GM21723 (cell line): Measurements from ENCODE around the gene RAD51B.
"Not testable (repeated sequence)": the region's sequence is repeated elsewhere in the genome, so short reads cannot be mapped to it uniquely, and the experiment has no call there.

ENCODE experiments used
- ATAC-seq: cut with Tn5 transposase; IDR thresholded peaks from one replicate; pipeline ENCODE4 v1.9.1; 2021; ENCODE audit warnings: mild to moderate bottlenecking, moderate library complexity; ENCODE audit not compliant: unreplicated experiment

Gene RAD51B

GRCh38 chr14:68284834-68285233 is 465.3 kb downstream of the RAD51B start:
- no peak for ATAC-seq

DNA sequence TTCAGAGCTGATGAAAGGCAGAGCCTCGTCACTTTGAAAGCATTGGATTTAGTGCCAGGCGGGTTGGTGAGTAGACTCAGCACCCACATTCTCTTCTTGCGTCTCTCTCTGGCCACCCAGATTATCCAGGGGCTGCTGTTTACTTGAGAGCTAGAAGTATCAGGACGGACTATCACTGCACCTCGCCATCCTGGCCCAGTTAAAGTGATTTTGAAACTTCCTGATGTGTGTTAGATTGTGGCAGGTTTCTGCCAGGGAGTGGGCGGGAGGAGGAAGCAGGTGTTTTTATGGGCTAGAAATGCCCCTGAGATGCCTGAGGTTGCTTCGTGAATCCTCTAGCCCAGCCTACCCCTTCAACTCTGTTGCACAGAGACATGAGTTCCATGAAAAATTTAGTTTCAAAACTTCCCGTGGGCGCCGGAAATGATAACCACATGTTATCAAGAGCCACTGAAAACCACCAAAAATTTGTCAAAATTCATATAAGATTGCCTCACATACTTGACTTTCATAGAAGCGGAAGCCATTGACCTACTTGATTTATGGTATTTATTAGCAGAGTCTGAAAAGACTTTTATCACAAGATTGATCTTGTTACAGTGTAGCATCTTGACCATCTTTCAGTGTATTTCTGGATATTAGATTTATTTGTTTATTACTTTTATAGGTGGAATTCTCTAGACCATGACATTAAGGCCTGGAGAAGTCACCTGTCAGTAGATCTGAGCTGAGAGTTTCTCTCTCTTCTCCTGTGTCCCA is 466.0 kb downstream of the RAD51B start:
- ATAC-seq = no peak

GRCh38 chr14:68286667-68287066 is 467.1 kb downstream of the RAD51B start:
- no peak for ATAC-seq

GRCh38 chr14:68289452-68289851 is 469.9 kb downstream of the RAD51B start:
- ATAC-seq = not testable (repeated sequence)

DNA sequence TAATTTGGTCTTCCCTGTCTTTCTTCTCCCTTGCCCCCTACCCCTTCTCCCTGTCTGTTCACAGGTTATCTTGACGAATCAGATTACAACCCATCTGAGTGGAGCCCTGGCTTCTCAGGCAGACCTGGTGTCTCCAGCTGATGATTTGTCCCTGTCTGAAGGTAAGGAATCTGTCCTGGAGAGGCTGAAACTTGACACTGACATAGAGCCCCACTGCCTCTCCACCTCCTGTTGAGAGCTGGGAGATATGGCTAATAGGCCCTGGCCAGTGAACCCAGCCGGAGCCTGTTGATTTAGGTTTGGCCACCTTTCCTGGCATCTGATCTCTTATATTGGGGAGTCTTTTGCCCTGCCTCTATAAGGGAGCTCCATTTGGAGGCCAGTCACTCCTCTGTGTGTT is 472.2 kb downstream of the RAD51B start:
- ATAC-seq = no peak

DNA sequence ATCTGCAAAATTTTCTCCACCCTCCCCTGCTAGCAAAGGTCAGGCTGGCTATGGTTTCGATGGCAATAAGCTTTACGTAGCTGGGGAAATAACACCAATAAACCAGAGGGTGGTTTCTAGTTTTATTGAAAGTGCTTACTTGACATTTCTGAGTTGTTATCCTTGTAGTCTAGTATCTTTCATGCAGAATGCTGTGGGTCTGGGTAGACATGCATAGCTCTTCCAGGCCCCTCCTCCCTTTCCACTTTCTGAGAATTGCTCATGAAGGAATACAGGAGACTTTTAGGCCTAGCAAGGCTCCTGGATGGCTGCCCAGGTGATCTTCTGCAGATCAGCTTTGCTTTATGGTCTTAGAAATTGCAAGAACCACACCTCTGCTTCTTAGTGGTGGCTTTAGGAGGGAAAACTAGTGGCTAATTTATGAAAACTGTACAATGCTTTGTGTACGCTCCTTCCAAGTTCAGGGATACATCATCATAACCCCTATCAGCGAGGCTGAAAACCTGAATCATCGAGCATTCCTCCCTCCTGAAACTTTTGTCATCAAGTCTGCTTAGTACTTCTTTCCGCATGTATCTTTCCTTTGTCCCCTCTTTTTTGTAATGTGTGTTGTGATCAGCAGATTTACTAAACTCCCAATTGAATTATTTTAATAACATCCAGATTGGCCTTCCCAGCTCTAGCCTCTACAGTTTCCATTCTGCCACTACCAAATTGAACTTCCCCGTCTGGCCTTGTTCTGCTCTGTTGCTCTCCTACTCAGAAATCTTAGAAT is 473.0 kb downstream of the RAD51B start:
- ATAC-seq = no peak

DNA sequence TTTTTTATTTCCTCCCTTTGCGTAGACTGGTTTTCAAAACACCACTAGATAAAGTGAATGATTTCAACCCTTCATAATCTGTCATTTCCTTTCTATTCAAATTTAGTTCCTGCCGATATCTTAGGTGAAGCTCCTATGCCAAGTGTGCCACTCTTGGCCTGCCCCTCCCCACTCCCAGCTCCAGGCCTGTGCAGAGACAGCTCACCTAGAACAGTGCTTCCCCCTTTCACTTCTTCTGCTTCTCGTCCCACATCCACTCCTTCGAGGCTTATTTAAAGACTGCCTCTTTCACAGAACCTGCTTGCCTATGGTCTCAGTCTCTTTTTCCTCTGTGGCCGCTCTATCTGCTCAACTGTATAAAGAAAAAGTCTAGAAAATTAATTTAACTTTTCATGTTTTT is 473.8 kb downstream of the RAD51B start:
- ATAC-seq = no peak

- ATAC-seq = no peak
These were observed 475.8 kb downstream of the RAD51B start for GRCh38 chr14:68295316-68295816.

DNA sequence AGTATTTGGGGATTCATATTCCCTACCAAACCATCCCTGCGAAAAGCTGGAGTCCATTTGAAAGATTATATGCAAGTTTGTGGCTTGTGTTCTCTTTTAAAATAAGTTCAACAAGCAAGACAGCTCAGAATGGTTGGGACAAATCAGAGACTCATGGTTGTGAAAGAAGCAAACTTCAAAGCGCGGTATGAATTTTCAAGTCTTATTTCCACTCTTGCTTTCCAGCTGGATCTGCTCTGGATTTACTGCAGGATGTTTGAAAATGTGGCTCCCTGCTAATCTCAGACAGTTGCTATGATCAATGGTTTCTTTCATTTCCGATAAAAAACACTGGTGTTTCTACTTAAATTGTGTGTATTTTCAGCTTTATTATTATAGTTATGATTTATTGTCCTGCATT is 477.5 kb downstream of the RAD51B start:
- ATAC-seq = no peak

DNA sequence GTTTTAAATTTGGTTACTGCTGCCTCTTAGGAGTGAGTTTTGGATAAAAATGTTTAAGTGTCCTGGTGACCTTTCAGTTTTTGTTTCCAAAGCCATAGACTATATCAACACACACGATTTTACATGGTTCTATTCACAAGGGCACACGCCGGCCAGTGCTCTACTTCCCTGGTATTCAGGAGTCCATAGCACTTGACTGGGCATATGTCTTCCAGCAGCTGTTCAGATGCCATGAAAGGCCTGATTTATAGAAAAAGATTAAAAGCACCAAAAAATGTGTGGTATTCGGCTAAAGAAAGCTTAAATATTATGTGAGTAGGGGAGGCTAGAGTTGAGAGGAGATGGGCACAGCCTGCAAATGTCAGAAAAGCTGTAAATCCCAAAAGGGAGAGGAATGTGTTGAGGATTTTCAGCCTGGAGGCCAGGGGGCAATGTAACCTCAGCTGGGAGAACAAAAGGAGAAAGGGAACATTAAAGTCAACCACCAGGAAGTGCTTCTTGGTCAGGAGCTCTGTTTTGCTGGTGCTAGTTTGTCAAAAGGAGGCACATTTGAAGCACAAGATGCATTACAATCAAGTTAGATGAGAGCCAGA is 478.4 kb downstream of the RAD51B start:
- no peak for ATAC-seq

GRCh38 chr14:68300608-68301007 is 481.0 kb downstream of the RAD51B start:
- no peak for ATAC-seq

DNA sequence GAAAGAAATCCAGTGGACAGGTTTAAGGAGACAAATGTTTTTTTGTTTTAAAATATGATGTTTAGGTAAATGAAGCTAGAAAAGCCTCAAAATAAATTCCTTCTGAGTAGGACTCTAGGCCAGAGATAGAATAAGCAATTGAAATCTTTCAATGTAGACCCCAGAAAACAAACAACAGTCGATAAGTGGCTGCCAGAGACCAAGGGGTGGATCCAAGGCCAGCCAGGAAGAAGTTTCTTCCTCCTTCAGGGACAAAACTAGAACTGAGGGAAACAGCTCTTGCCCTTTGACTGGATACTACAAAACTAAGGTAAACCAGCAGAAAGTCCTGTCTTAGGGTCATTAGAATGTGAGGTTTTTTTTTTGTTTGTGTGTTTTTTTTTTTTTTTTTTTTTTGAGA is 481.6 kb downstream of the RAD51B start:
- ATAC-seq = no peak

- ATAC-seq = not testable (repeated sequence)
These were observed 483.4 kb downstream of the RAD51B start for GRCh38 chr14:68302938-68303337.

DNA sequence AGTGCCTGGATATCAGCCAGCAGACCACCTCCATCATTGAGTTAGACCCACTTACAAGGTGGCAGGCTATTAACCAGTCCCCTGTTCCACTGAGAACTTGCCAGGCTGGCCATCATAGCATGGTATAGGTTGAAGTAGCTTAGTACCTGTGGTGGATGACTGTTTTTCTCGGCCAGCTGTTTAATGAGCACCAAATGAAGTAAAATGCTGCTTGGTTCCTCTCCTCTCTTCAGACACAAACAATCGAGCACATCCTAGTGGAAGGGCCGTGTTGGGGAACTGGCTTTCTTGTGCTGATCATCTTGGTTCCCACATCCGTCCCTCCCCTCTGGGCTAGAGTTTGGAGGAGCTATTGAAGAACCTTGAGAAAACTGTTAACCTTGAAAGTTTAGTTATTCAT is 486.2 kb downstream of the RAD51B start:
- ATAC-seq = peak; percentile 39

- ATAC-seq = peak; percentile 66
These were observed 486.8 kb downstream of the RAD51B start for GRCh38 chr14:68306265-68306933.

GRCh38 chr14:68306934-68307789 is 487.6 kb downstream of the RAD51B start:
- no peak for ATAC-seq

- ATAC-seq = no peak
These were observed 488.2 kb downstream of the RAD51B start for GRCh38 chr14:68307790-68308168.

DNA sequence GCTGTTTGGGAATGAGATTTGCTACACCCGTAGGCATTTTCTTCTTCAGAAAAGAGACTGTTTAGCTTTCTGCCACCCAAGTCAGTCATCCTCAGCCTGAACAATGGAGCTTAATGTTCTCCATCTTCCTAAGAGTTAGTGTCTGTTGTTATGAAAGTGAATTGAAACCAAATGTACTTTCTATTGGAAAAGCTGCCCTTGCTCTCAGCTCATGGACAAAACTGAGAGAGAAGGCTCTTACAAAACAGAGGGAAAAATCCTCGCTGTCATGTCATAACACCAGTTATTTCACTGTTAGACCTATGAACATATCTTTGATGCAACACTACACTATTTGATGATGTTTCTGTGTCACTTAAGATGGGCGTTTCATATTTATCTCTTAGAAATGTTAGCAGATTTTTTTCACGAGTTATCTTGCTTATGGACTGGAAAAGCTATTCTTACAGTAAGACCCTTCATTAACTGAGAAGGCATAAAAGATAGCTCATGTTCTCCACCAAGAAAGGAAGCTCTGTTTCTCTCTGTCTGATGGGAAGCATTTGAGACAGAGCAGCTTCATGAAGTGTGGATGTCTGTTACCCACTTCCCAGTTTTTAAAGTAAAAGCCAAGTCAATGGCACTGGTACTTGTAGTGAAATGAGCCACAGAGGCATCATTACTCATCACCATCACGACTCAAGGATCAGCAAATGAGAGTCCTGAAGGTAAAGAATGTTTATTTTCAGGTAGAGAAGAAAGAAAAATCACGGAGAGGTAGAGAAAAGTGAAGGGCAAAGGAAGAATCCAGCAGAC is 489.3 kb downstream of the RAD51B start:
- ATAC-seq = no peak

GRCh38 chr14:68309616-68310015 is 490.0 kb downstream of the RAD51B start:
- no peak for ATAC-seq
